ENCODE data around the gene ZNF609. TPM values are rescaled to one million over a fixed set of nuclear protein-coding genes. Genes with fewer than 3 reads are reported as not detected.

The ZNF609 gene
- total and polyA plus RNA-seq, 2 of the 13 experiments (the other 11 are each of a cell fraction or from before 2014, with no cell fraction given) = 8.9 to 9.9 TPM

DNA sequence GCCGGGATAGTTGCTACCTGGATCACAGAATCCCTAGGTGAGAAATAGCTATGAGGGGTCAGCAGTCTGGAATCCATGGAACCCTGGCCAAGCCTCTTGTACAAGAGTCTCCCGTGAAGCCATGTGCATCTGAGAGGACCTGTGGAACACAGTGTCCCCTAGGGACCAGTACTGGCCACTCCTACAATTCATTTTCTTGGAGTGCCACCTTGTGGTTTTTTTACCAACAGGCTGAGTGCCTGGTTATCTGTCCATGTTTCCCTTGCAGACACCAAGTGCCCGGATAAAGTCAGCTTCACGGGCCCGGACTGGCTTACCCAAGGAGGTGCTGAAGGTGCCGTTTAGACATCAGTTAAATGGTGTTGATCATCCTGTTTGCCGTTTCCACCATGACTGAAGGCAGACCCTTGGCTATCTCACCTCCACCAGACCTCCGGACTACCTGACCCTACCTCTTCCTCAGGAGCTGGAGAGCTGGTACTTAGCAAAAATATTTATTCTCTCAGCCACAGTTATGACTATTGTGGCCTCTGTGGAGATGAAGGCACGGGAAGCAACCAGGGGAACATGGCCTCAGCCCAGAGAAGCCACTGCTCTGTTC is 221.1 kb downstream of the ZNF609 start (continued):
- TF ChIP-seq GABPA (IDR thresholded peaks at IDR 0.05; ENCODE audit: low read depth, low read length) (no peak), GABPA (CRISPR knock-in tag; IDR thresholded peaks at IDR 0.05; ENCODE audit: low read depth) (no peak), MXI1 (IDR thresholded peaks at IDR 0.05; ENCODE audit: borderline replicate concordance, low read depth, low read length) (peak; percentile 57; the same call in 1 of the 3 replicates), KLF15 (CRISPR knock-in tag; IDR thresholded peaks at IDR 0.05; ENCODE audit: borderline replicate concordance) (no peak), SOX6 (IDR thresholded peaks at IDR 0.05) (no peak), SOX6 (CRISPR knock-in tag; IDR thresholded peaks at IDR 0.05) (peak; percentile 24; the same call in 1 of the 2 replicates), EHMT2 (IDR thresholded peaks at IDR 0.05; ENCODE audit: borderline replicate concordance, low read depth, low read length) (no peak), RBM22 (optimal IDR thresholded peaks at IDR 0.05; ENCODE audit: low read length) (peak; percentile 31), ZC3H13 (CRISPR knock-in tag; IDR thresholded peaks at IDR 0.05) (no peak), REL (CRISPR knock-in tag; conservative IDR thresholded peaks at IDR 0.05) (no peak), RFXAP (CRISPR knock-in tag; IDR thresholded peaks at IDR 0.05; ENCODE audit: borderline replicate concordance) (peak; percentile 54; the same call in 1 of the 2 replicates)
- TF ChIP-seq, protein P1, sequence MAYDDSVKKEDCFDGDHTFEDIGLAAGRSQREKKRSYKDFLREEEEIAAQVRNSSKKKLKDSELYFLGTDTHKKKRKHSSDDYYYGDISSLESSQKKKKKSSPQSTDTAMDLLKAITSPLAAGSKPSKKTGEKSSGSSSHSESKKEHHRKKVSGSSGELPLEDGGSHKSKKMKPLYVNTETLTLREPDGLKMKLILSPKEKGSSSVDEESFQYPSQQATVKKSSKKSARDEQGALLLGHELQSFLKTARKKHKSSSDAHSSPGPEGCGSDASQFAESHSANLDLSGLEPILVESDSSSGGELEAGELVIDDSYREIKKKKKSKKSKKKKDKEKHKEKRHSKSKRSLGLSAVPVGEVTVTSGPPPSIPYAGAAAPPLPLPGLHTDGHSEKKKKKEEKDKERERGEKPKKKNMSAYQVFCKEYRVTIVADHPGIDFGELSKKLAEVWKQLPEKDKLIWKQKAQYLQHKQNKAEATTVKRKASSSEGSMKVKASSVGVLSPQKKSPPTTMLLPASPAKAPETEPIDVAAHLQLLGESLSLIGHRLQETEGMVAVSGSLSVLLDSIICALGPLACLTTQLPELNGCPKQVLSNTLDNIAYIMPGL (CRISPR knock-in tag; IDR thresholded peaks at IDR 0.05; ENCODE audit: borderline replicate concordance in 1 of 2, low read depth in 1 of 2) = peak; percentile 26 to 57; a peak in 1 of 4 replicates
- TF ChIP-seq, protein P2, sequence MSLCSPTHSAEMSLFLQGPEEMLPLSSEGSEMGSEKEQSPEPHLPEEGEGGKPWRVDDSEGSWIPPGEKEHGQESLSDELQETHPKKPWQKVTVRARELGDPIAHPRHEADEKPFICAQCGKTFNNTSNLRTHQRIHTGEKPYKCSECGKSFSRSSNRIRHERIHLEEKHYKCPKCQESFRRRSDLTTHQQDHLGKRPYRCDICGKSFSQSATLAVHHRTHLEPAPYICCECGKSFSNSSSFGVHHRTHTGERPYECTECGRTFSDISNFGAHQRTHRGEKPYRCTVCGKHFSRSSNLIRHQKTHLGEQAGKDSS (CRISPR knock-in tag; IDR thresholded peaks at IDR 0.05; ENCODE audit: borderline replicate concordance, low read depth) = 0 out of 2 replicates have a peak, but pooled peaks have one; percentile 70
- TF ChIP-seq, protein P3, sequence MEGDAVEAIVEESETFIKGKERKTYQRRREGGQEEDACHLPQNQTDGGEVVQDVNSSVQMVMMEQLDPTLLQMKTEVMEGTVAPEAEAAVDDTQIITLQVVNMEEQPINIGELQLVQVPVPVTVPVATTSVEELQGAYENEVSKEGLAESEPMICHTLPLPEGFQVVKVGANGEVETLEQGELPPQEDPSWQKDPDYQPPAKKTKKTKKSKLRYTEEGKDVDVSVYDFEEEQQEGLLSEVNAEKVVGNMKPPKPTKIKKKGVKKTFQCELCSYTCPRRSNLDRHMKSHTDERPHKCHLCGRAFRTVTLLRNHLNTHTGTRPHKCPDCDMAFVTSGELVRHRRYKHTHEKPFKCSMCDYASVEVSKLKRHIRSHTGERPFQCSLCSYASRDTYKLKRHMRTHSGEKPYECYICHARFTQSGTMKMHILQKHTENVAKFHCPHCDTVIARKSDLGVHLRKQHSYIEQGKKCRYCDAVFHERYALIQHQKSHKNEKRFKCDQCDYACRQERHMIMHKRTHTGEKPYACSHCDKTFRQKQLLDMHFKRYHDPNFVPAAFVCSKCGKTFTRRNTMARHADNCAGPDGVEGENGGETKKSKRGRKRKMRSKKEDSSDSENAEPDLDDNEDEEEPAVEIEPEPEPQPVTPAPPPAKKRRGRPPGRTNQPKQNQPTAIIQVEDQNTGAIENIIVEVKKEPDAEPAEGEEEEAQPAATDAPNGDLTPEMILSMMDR (CRISPR knock-in tag; IDR thresholded peaks at IDR 0.05) = peak; percentile 93
- TF ChIP-seq, protein P4, sequence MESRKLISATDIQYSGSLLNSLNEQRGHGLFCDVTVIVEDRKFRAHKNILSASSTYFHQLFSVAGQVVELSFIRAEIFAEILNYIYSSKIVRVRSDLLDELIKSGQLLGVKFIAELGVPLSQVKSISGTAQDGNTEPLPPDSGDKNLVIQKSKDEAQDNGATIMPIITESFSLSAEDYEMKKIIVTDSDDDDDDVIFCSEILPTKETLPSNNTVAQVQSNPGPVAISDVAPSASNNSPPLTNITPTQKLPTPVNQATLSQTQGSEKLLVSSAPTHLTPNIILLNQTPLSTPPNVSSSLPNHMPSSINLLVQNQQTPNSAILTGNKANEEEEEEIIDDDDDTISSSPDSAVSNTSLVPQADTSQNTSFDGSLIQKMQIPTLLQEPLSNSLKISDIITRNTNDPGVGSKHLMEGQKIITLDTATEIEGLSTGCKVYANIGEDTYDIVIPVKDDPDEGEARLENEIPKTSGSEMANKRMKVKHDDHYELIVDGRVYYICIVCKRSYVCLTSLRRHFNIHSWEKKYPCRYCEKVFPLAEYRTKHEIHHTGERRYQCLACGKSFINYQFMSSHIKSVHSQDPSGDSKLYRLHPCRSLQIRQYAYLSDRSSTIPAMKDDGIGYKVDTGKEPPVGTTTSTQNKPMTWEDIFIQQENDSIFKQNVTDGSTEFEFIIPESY (CRISPR knock-in tag; IDR thresholded peaks at IDR 0.05) = no peak
- TF ChIP-seq, protein P5, sequence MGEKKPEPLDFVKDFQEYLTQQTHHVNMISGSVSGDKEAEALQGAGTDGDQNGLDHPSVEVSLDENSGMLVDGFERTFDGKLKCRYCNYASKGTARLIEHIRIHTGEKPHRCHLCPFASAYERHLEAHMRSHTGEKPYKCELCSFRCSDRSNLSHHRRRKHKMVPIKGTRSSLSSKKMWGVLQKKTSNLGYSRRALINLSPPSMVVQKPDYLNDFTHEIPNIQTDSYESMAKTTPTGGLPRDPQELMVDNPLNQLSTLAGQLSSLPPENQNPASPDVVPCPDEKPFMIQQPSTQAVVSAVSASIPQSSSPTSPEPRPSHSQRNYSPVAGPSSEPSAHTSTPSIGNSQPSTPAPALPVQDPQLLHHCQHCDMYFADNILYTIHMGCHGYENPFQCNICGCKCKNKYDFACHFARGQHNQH (CRISPR knock-in tag; IDR thresholded peaks at IDR 0.05) = peak; percentile 55; the same call in 1 of the 2 replicates
- TF ChIP-seq, protein P6, sequence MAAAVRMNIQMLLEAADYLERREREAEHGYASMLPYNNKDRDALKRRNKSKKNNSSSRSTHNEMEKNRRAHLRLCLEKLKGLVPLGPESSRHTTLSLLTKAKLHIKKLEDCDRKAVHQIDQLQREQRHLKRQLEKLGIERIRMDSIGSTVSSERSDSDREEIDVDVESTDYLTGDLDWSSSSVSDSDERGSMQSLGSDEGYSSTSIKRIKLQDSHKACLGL (CRISPR knock-in tag; IDR thresholded peaks at IDR 0.05) = no peak
- TF ChIP-seq, protein P7, sequence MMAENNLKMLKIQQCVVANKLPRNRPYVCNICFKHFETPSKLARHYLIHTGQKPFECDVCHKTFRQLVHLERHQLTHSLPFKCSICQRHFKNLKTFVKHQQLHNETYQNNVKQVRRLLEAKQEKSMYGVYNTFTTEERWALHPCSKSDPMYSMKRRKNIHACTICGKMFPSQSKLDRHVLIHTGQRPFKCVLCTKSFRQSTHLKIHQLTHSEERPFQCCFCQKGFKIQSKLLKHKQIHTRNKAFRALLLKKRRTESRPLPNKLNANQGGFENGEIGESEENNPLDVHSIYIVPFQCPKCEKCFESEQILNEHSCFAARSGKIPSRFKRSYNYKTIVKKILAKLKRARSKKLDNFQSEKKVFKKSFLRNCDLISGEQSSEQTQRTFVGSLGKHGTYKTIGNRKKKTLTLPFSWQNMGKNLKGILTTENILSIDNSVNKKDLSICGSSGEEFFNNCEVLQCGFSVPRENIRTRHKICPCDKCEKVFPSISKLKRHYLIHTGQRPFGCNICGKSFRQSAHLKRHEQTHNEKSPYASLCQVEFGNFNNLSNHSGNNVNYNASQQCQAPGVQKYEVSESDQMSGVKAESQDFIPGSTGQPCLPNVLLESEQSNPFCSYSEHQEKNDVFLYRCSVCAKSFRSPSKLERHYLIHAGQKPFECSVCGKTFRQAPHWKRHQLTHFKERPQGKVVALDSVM (CRISPR knock-in tag; IDR thresholded peaks at IDR 0.05) = 0 out of 2 replicates have a peak, but pooled peaks have one; percentile 25
